ENCODE measurements around the gene MFAP2. TPM values are rescaled to one million over a fixed set of nuclear protein-coding genes. Genes with fewer than 3 reads are reported as not detected.

The MFAP2 gene
- total RNA-seq, 4 donors from 2014 or later, result 5.4 to 21.7 (median 10.2) TPM

DNA sequence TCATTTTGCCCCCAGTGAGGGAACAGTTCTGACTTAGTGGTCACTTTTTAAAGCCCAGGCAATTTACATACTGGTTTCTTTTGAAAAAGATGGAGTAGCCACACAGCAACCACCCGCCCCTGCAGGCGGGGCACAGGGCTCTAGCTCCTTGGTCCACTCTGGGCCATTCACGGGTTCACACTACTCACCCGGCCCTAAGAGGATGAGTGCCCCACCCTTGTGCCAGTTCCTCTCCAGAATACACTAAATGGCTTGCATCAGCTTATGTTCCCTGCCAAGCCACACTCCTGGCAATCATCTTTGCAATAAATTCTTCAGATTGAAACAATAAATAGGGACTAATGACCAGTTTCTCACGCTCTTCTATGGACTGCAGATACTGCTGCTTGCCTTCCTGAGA lies 47.0 kb upstream of the MFAP2 start:
- Histone ChIP-seq H3K27me3 (no peaks in the 10 kb centered on the region), H3K4me3 (no peak overlapping the region), H3K36me3 (peaks cover 81 to 100% (median 88%) of the 10 kb centered on the region in 4 donors), H3K9me3 (no peaks in the 10 kb centered on the region), H3K27ac (replicated peaks in 1 of 4) (no peak overlapping the region), H3K4me1 (no peaks in the 10 kb centered on the region)
- TF ChIP-seq POLR2A (IDR thresholded peaks at IDR 0.05; ENCODE audit: low read depth) (no peak), EP300 (IDR thresholded peaks at IDR 0.05) (no peak)
- intact Hi-C loops (cut with DNase I), result no loop called here
- WGBS, result 69% methylated on average over 5 of the region's 5 CpGs
- DNase-seq (ENCODE audit: extremely low spot score), result no peak

- Histone ChIP-seq H3K36me3 (peaks cover 85 to 100% (median 94%) of the 10 kb centered on the region in 4 donors), H3K4me3 (no peak overlapping the region), H3K27me3 (no peaks in the 10 kb centered on the region), H3K27ac (replicated peaks in 1 of 4) (no peak overlapping the region), H3K9me3 (no peaks in the 10 kb centered on the region), H3K4me1 (no peaks in the 10 kb centered on the region)
- WGBS, result 89% methylated on average over 1 of the region's 1 CpG
- intact Hi-C loops (cut with DNase I), result no loop called here
- TF ChIP-seq POLR2AphosphoS5 (IDR thresholded peaks at IDR 0.05) (no peak), EP300 (IDR thresholded peaks at IDR 0.05) (no peak), POLR2A (IDR thresholded peaks at IDR 0.05; ENCODE audit: low read depth) (no peak)
- TF ChIP-seq, protein P1, sequence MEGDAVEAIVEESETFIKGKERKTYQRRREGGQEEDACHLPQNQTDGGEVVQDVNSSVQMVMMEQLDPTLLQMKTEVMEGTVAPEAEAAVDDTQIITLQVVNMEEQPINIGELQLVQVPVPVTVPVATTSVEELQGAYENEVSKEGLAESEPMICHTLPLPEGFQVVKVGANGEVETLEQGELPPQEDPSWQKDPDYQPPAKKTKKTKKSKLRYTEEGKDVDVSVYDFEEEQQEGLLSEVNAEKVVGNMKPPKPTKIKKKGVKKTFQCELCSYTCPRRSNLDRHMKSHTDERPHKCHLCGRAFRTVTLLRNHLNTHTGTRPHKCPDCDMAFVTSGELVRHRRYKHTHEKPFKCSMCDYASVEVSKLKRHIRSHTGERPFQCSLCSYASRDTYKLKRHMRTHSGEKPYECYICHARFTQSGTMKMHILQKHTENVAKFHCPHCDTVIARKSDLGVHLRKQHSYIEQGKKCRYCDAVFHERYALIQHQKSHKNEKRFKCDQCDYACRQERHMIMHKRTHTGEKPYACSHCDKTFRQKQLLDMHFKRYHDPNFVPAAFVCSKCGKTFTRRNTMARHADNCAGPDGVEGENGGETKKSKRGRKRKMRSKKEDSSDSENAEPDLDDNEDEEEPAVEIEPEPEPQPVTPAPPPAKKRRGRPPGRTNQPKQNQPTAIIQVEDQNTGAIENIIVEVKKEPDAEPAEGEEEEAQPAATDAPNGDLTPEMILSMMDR (IDR thresholded peaks at IDR 0.05), result no peak
- no peak for DNase-seq (ENCODE audit: extremely low spot score)
These were observed 44.3 kb upstream of the MFAP2 start for GRCh38 chr1:17024721-17025120.

- TF ChIP-seq, protein P1 (IDR thresholded peaks at IDR 0.05), result no peak
- no peak for TF ChIP-seq EP300 (IDR thresholded peaks at IDR 0.05)
- no peak for TF ChIP-seq POLR2AphosphoS5 (IDR thresholded peaks at IDR 0.05)
- TF ChIP-seq POLR2A (IDR thresholded peaks at IDR 0.05; ENCODE audit: low read depth), result no peak
- H3K4me1 ChIP-seq, result no peaks in the 10 kb centered on the region
- H3K36me3 ChIP-seq, result peaks cover 91 to 100% (median 95%) of the 10 kb centered on the region in 4 donors
- no peaks in the 10 kb centered on the region for H3K9me3 ChIP-seq
- 67% methylated on average over 3 of the region's 3 CpGs for WGBS
- H3K27me3 ChIP-seq, result no peaks in the 10 kb centered on the region
- no peak for DNase-seq (ENCODE audit: extremely low spot score)
- intact Hi-C loops (cut with DNase I), result no loop called here
- H3K4me3 ChIP-seq, result no peak overlapping the region
- no peak overlapping the region for H3K27ac ChIP-seq (replicated peaks in 1 of 4)
These were observed 43.2 kb upstream of the MFAP2 start for GRCh38 chr1:17023573-17023972.

- peaks cover 91 to 100% (median 95%) of the 10 kb centered on the region in 4 donors for H3K36me3 ChIP-seq
- WGBS, result 57% methylated on average over 4 of the region's 4 CpGs
- TF ChIP-seq POLR2A (IDR thresholded peaks at IDR 0.05; ENCODE audit: low read depth) (no peak), EP300 (IDR thresholded peaks at IDR 0.05) (no peak), POLR2AphosphoS5 (IDR thresholded peaks at IDR 0.05) (no peak)
- TF ChIP-seq, protein P1 (IDR thresholded peaks at IDR 0.05), result no peak
- intact Hi-C loops (cut with DNase I), result no loop called here
- no peaks in the 10 kb centered on the region for H3K27me3 ChIP-seq
- H3K27ac ChIP-seq (replicated peaks in 1 of 4), result no peak overlapping the region
- H3K4me3 ChIP-seq, result no peak overlapping the region
- H3K4me1 ChIP-seq, result no peaks in the 10 kb centered on the region
- DNase-seq (ENCODE audit: extremely low spot score), result no peak
- H3K9me3 ChIP-seq, result no peaks in the 10 kb centered on the region
These were observed 42.7 kb upstream of the MFAP2 start for GRCh38 chr1:17023102-17023501.

GRCh38 chr1:17021896-17022295 lies 41.5 kb upstream of the MFAP2 start:
- no peak overlapping the region for H3K27ac ChIP-seq (replicated peaks in 1 of 4)
- H3K9me3 ChIP-seq, result no peaks in the 10 kb centered on the region
- TF ChIP-seq POLR2A (IDR thresholded peaks at IDR 0.05; ENCODE audit: low read depth) (no peak), POLR2AphosphoS5 (IDR thresholded peaks at IDR 0.05) (no peak), EP300 (IDR thresholded peaks at IDR 0.05) (no peak)
- TF ChIP-seq, protein P1 (IDR thresholded peaks at IDR 0.05), result no peak
- H3K4me3 ChIP-seq, result no peak overlapping the region
- H3K4me1 ChIP-seq, result no peaks in the 10 kb centered on the region
- H3K27me3 ChIP-seq, result no peaks in the 10 kb centered on the region
- WGBS, result 87% methylated on average over 10 of the region's 10 CpGs
- H3K36me3 ChIP-seq, result peaks cover 86 to 98% (median 90%) of the 10 kb centered on the region in 4 donors
- no peak for DNase-seq (ENCODE audit: extremely low spot score)
- intact Hi-C loops (cut with DNase I), result no loop called here
